ENCODE results near the gene SERPINB3.

- TF ChIP-seq CTCF (IDR thresholded peaks at IDR 0.05; ENCODE audit: low read length) (no peak), EZH2 (IDR thresholded peaks at IDR 0.05; ENCODE audit: borderline replicate concordance, low read length) (no peak)
Measured at GRCh38 chr18:63664571-63664970, 2.9 kb upstream of the SERPINB3 start.

Measured in OCI-LY1 (cell line).